Epidermal melanocyte (primary cell): Measurements from ENCODE around the gene AHRR.

Source experiments
- DNase-seq: peaks from one replicate; pipeline ENCODE4 v3.0.0; 2011; ENCODE audit warnings: low spot score; ENCODE audit not compliant: insufficient read length

AHRR gene

DNA sequence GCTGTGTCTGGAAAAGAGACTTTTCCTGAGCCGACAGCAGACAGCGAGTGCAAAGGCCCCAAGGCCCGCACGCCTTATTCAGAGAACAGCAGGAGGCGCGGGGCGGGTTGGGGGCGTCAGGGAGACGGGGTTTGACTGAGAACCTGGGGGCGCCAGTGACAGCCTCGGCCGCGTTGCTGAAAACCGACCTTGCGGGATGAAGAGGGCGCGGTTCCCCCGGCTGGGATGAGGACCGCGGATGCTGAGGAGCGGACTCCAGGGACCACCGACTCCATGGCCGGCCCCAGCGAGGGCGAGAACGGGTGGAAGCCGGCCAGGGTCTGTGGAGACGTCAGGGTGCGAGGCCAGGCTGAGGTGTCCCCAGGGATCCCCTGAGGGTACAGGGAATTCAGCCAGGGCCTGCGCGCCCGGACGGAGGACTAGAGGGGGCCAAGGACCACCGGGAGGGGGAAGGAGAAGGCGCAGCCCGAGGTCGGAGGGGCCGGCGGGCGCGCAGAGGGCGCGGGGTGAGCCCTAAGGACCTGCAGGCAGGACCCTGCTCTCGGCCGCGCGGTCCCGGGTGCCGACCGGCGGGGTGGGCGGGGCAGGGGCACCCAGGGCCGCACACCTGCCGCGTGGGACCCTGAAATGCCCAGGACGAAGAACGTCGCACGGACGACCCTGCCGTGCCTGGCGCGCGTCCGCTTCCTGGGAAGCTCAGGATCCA lies 837 bp upstream of the AHRR start:
- no peak for DNase-seq

DNA sequence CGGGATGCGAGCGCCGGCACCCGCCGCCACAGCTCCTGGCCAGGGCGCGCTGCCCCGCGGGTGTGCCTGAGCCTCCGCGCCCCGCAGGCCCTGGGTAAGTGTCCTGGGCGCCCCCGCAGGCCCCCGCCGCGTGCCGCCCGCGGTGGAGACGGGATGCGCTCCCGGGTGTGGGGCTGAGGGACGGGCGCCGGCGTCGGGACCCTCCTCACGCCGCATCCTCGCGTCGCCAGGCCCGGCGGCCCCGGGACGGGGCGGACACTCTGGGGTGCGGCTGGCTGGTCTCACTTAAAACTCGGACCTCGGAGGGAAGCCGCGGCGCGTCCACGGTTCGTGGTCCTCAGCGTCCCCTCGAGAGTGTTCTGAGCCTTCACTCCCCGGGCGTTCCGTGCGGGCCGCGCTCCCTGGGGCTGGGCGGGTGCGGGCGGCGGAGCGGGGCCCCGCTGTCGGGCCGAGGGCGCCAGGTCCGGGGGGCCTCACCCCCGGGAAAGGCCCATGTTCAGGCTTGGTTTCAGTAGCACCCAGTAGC lies 275 bp downstream of the AHRR start:
- DNase-seq: no peak

DNA sequence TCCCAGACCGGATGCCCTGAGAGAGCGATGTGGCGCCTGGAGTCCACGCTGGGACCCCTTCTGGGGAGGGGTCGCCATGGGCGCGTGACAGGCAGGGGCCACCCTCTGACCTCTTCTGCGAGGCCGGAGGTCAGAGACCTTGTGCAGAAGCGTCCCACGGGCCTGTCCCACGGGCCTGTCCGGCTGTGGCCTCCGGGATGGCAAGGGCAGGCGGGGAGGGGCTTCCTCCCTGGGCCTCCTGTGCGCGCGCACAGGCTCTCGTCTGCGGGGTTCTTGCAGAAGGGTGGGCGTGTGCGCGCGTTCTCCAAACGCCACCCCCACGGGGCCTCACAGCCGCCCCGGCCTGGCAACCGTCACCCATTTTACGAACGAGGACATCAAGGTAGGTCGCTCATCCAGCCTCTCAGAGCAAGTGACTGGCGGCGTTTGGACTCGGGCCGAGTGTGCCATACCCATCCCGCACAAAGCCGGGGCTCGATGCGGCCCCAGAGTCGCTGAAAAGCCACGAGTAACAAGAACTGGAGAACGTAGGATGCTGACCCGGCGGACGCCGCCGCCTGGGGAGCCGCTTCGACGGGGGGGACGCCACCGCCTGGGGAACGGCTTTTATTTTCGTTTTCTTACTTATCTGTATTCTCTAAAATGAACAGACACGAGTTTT lies 897 bp downstream of the AHRR start:
- no peak for DNase-seq

DNA sequence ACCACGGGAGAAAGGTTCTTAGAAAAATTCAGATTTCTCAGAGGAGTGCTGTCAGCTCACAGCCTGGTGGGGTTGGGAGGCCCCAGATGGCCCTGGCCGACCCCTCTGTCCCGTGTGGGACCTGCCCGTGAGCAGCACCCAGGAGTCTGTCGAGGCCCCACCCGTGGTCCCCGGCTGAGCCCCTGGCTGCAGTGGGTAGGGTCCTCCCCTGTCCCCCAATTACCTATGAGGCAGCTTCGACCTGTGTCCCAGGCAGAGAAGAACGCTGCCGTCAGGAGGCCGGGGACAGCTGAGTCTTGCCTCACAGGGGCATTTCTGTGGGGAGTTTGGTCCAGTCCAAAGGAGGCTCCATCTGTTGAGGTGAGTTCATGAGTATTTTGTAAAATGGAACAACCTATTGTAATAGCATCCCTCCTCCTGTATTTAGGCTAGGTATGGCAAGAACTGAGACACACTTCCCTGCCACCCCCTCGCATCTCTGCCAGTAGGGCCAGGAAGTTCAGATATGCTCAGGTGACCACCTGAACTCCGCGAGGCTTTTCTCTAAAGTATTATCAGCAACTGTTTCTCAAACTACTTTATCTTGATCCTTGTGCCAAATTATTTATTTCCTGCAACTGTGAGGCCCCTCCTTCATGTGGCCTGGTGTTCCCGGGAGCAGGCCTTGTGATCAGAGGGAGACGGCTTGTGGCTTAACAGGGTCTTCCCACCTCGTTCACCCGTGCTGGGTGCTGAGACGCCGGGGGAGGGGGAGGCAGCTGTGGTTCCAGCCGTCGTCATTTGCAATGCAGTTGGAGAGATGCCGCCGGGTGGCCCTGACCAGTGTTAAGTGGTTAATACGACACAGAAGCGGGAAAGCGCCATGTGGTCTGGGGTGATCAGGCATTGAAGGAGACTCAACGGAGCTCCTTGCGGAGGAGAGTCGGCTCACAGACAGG lies 1.7 kb downstream of the AHRR start:
- no peak for DNase-seq

DNA sequence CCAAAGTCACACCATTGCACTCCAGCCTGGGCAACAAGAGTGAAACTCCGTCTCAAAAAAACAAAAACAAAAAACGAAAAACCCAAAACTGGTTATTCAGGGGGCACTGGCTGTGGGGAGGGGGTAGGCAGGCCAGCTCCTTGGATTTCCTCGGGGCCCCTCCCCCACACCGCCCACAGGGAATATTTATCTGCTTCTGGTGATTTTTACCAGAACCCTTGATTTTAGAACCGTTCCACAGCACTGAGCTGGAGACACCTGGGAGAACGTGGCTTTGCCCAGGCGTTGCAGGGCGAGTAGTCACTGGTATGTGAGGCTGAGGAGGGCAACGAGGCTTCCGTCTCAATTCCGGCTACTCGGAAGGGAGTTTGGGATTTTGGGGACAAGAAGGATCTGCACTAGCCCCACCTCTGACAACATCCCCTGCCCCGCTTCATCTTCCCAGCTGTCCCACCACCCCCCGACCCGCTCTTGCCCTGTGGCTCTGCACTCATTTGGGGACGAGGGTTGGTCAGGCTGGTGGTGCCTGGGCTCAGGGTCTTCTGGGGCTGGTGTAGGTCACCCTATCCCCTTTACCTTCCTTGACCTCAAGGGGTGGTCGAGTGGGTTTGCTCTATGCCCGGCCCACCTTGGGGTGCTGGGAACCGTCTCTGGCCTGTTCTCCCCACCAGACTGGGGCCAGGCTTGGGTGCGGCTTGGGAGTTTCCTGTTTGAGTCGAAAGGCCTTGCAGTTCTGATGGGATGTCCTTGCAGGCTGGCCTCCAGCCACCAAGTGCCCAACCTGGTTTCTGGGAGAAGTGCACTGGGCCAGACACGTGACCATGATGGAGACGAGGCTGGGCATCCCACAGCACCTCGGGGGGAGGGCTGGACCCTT lies 3.5 kb downstream of the AHRR start:
- no peak for DNase-seq

DNA sequence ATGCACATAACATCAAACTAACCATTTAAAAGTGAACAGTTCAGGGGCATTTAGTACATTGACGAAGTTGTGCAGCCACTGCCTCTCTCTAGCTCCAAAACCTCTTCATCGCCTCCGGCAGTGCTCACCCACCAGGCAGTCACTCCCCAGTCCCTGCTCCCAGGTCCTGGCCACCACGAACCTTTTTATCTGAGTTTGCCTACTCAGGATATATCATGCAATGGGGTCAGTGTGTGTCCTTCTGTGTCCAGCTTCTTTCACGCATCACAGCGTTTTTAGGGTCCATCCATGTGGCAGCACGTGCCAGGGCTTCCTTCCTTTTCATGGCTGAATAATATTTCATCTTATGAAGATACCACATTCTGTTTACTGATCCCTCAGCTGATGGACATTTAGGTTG lies 4.6 kb downstream of the AHRR start:
- DNase-seq: no peak

DNA sequence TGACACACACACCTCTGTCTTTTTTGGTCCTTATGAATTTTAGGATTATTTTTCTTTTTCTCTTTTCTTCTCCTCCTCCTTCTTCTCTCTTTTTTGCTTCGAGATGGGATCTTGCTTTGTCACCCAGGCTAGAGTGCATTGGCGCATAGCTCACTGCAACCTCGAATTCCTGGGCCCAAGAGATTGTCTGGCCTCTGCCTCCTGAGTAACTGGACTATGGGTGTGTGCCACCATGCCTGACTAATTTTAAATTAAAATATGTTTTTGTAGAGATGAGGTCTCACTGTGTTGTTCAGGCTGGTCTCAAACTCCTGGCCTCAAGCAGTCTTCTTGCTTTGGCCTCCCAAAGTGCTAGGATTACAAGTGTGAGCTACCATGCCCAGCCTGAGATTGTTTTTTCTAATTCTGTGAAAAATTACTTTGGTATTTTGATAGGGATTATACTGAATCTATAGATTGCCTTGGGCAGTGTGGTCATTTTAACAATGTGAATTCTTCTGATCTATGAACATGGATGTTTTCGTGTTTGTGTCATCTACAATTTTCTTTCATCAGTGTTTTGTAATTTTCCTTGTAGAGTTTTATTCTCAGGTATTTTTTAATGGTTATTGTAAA lies 7.7 kb downstream of the AHRR start:
- DNase-seq: no peak

DNA sequence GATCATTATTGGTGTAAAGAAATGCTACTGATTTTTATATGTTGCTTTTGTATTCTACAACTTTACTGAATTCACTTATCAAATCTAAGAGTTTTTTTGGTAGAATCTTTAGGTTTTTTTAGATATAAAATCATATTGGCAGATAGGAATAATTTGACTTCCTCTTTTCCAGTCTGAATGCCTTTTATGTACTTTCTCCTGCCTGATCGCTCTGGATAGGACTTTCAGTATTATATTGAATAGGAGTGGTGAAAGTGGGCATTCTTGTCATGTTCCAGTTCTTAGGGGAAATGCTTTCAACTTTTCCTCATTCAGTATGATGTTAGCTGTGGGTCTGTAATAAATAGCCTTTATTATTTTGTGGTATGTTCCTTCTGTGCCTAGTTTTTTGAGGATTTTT lies 8.3 kb downstream of the AHRR start:
- DNase-seq: no peak

DNA sequence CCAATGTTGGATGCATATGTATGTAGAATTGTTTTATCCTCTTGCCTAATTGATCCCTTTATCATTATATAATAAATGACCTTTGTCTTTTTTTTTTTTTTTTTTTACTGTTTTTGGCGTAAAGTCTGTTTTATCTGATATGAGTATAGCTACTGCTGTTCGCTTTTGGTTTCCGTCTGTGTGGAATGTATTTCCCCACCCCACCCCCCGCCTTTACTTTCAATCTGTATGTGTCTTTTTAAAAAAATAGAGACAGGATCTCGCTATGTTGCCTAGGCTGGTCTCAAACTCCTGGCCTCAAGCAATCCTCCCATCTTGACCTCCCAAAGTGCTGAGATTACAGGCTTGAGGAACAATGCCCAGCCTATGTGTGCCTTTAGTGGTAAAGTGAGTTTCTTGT lies 11.3 kb downstream of the AHRR start:
- DNase-seq: no peak

DNA sequence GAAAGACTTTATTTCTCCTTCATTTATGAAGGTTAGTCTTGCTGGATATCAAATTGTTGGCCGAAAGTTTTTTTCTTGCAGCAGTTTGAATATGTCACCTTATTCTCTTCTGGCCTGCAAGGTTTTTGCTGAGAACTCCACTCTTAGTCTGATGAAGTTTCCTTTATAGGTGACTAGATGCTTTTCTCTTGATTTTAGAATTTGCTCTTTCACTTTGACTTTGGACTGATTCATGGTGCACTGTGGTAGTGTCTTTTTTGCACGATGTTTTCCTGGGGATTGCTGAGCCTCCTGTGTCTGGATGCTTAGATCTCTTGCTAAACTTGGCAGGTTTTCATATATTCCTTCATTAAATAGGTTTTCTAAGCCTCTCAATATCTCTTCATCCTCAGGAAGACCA lies 12.4 kb downstream of the AHRR start:
- DNase-seq: no peak

DNA sequence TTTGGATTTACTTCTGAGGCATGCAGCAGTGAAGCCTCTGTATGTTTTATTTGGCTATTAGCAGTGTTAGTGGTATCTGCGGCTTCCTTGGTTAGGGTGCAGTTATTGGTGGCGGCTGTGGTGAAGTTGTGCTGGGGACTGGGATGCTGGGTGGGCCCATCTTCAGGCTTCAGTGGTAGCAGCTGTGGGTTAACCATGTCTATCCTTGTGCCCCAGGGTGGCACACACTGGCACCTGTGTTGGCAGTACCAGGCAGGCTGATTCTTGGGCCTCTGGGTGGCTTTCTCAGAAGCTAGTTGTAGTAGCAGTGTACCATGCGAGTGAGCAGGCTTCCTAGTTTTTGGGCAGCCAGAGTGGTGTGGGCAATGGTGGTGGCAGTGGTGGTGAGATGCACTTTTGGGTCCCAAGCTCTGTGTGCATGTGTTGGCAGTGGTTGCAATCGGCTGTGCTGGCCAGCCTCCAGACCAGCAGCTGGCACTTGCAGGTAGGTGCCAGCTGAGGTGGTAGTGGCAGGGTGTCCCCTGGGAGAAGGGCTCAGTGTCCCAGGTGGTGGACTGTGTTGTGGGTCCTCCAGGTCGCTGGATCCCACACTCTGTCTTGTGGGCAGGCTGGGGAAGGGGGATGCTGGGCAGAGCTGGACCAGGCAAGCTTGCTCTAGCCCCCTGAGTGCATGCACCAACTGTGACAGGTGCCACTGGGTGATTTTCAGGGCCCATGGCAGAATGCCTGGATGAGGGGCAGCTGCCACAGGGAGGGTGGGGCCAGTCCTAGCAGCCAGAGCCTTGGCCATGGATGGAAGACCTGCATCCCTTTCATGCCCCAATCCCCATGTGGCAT lies 13.6 kb downstream of the AHRR start:
- no peak for DNase-seq

DNA sequence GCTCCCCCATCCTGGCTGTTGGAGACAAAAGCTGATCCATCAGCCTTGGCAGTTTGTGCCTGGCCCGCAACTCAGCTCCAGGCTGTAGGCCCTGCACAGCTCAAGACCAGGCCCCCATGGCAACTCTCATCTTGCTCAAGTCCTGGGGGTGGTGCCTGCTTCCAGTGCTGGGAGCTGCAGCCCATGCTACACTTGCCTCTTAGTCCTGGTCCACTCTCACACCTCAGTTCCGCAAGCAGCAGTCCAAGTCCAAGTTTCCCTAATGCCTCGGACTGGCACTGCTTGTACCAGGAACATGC lies 14.2 kb downstream of the AHRR start:
- DNase-seq: no peak

DNA sequence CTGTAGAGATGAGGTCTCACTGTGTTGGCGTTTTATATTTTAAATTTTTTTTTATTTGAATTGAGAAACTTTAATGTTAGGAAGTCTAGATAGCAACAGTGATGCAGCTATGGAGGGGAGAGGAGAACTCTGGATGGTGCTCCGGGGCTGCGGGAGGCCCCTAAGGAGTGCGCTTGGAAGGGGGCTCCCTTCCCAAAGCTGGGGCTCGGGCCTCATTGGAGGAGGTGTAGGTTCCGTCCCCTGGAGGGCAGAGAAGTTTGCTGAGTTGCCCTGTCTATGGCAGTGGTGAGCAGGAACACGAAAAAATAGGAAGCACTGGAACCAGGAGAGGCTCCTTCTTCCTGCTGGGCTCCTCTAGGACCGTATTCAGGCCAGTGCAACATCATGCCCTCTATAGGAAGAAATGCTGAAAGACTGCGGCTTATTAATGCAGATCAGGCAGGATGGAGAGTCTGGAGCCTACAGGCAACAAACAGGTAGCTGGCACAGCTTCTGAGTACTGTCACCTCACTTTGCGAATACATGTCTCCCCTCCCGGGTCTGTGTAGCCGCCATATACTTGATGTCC lies 16.1 kb downstream of the AHRR start:
- DNase-seq: no peak

DNA sequence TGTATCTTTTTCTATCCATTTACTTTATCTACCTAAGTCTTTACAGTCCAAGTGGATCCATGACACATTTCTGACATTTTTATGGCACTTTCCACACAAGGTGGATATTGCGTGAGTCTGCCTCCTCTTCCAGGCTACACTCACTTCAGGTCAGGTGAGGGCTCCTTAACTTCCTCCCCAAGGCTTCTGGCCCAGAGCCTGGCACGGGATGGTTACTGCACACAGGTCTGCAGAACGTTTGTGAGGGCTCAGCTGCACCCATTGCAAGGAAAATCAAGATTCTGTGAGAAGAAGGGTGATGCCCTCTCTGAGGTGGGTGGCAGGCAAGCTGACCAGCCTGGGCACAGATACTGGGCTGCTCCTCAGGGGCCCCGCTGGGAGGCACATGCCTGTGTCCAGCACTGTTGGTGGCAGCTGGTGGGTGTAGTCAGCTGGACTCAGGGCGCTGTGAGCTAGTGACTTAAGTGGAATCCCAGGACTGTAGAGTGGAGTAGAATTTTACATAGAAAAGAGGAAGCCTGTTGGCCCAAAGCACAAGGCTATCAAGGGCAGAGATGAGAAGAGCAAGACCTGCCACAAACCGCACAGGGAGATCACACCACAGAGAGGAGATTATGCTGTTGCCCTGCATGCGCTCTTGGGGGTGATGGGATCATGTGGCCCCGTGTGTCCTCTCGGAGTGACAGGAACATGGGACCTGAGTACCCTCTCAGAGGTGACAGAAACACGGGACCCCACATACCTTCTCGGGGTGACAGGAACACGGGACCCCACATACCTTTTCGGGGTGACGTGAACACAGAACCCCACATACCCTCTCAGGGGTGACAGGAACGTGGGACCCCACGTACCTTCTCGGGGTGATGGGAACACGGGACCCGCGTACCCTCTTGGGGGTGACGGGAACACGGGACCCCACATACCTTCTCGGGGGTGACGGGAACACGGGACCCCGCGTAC lies 21.3 kb downstream of the AHRR start:
- no peak for DNase-seq

DNA sequence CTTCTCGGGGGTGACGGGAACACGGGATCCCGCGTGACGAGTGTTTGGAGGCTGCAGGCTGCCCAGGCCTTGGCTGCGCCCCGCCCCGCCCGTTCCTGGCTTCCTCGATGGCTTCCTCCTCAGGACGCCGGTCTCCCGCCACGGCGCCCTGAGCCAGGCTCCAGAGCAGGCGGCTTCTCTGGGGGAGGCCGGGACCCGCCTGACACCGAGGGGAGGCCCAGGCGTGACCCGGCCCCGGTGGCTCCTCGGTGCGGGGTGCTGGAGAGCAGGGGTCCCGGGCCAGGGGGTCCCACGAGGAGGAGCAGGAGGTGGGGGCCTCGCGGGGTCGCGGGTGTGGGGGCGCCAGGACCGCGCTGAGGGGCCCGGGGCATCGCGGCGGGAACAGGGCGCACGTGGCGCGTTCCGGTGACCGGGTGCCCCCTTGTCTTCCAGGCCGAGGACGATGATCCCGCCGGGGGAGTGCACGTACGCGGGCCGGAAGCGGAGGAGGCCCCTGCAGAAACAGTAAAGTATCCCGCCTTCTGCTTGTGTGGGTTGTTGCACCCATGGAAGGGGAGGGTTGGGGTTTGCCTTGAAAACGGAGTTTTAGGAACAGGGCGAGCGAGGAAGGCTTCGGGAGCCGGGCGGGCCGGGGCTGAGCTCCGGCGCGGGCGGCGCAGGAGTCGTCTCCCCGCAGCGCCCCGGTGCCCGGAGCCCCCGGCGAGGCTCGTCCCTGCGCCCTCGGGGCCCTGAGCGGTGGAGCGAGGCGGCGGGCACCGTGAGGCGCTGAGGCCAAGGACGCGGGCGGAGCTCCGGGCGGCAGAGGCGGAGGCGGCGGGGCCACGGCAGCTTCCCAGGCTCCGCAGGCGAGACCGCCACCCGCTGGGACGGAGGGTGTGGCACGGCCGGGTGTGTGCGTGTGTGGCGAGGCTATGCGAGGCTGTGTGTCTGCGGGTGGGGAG lies 22.2 kb downstream of the AHRR start:
- DNase-seq: peak; percentile 92

DNA sequence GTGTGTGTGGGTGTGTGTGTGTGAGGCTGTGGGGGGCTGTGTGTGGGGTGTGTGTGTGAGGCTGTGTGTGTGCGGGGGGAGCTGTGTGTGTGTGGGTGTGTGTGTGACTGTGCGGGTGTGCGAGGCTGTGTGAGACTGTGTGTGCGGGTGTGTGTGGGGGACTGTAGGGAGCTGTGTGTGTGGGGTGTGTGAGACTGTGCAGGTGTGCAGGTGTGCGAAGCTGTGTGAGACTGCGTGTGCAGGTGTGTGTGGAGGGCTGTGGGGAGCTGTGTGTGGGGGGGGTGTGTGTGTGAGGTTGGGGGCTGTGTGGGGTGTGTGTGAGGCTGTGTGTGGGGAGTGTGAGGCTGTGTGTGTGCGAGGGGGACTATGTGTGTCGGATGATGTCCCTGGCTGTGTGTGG lies 23.2 kb downstream of the AHRR start:
- no peak for DNase-seq
